Activated CD8-positive, alpha-beta memory T cell treated with anti-CD3 and anti-CD28 coated beads, Interleukin-2, amount 50 U/mL, for 1 hour (primary cell): ENCODE measurements around the gene PLEKHG2.

Source experiments
- DNase-seq: peaks from one replicate; pipeline ENCODE4 v3.0.0-alpha.2; 2020; ENCODE audit errors: extremely low read depth

The PLEKHG2 gene

GRCh38 chr19:39419003-39419402 is 6.5 kb downstream of the PLEKHG2 start:
- DNase-seq = no peak

GRCh38 chr19:39420769-39421168 is 8.3 kb downstream of the PLEKHG2 start:
- no peak for DNase-seq

GRCh38 chr19:39422020-39422419 is 9.6 kb downstream of the PLEKHG2 start:
- no peak for DNase-seq

- no peak for DNase-seq
These were observed 11.0 kb downstream of the PLEKHG2 start for GRCh38 chr19:39423258-39424086.

- no peak for DNase-seq
These were observed 12.5 kb downstream of the PLEKHG2 start for GRCh38 chr19:39424934-39425333.

- DNase-seq = no peak
These were observed 13.3 kb downstream of the PLEKHG2 start for GRCh38 chr19:39425744-39426143.

- no peak for DNase-seq
These were observed 13.7 kb downstream of the PLEKHG2 start for GRCh38 chr19:39426170-39426569.

GRCh38 chr19:39427707-39428106 is 15.2 kb downstream of the PLEKHG2 start:
- no peak for DNase-seq

GRCh38 chr19:39428283-39429112 is 16.0 kb downstream of the PLEKHG2 start:
- DNase-seq = no peak

GRCh38 chr19:39430675-39431593 is 18.5 kb downstream of the PLEKHG2 start:
- peak; percentile 57 for DNase-seq

GRCh38 chr19:39432677-39433025 is 20.2 kb downstream of the PLEKHG2 start:
- DNase-seq = no peak

- no peak for DNase-seq
These were observed 21.1 kb downstream of the PLEKHG2 start for GRCh38 chr19:39433480-39434079.

- no peak for DNase-seq
These were observed 21.9 kb downstream of the PLEKHG2 start for GRCh38 chr19:39434123-39435076.

GRCh38 chr19:39435499-39436349 is 23.3 kb downstream of the PLEKHG2 start, which contains the start of gene RPS16:
Gene RPS16 (minus strand): TSS chr19:39435949. CDS start chr19:39435895, 54 bp downstream.
- peak; percentile 98 for DNase-seq

- DNase-seq = no peak
These were observed 23.9 kb downstream of the PLEKHG2 start for GRCh38 chr19:39436350-39436716.

- DNase-seq = no peak
These were observed 25.9 kb downstream of the PLEKHG2 start for GRCh38 chr19:39438270-39438934.

- no peak for DNase-seq
These were observed 32.2 kb downstream of the PLEKHG2 start for GRCh38 chr19:39444598-39445195.
